ENCODE measurements around the gene CYGB. TPM values are rescaled to one million over a fixed set of nuclear protein-coding genes. Genes with fewer than 3 reads are reported as not detected.
A peak's percentile ranks its signal among the peaks of the same experiment; 100 is the strongest.

CYGB gene
- total RNA-seq, 2 experiments from 2014 or later: not detected

DNA sequence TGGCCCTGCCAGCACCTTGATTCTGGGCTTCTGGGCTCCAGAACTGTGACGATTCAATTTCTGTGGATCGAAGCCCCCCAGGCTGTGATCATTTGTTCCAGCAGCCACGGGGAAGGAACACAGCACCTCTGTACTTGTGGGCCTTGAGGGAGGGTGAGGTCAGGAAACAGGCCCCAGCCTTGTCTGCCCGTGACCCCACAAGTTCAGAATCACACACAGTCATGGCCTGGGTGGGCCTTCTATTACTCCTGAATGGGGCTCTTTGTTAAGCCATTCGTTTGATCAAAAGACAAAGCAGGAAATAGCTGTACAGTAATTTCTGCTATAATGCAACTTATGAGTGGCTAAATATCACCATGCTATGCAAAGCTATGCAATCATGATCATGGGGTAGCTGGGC, 38.1 kb upstream of the CYGB start:
- H3K9me3 Mint-ChIP-seq: no peaks in the 10 kb centered on the region
- no peak overlapping the region for H3K4me3 Mint-ChIP-seq
- no peak for DNase-seq
- peaks cover 3% of the 10 kb centered on the region for H3K4me1 Mint-ChIP-seq
- H3K27me3 Mint-ChIP-seq: no peaks in the 10 kb centered on the region
- H3K27ac Mint-ChIP-seq: no peak overlapping the region
- ChIA-PET CTCF (interaction anchor here (0.6 to 1.3 kb wide), 3 partner anchors 9 to 409 kb away, joined by 3 to 4 read pairs (median 3); no protein-coding TSS in a partner anchor), POLR2A (no interaction called here)
- no peaks in the 10 kb centered on the region for H3K36me3 Mint-ChIP-seq (ENCODE audit: low read depth)

DNA sequence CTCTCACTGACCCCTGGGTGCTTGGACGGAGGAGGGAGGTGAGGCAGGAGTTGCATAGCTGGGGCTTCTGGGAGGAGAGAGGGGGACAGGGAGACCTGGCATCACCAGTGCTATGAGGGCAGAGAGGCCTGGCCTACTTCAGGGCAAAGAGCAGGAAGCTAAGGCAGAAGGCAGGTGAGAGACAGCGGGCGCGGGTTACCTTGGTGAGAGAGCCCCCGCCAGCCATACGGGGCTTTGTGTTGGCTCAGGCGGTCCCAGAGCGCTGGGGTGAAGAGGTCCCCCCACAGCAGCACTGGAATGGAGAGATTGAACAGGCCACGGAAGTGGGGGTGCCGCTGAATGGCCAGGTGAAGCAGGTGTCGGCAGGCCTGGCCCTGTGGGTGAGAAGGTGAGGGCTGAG, 36.7 kb upstream of the CYGB start:
- H3K4me3 Mint-ChIP-seq: no peak overlapping the region
- H3K9me3 Mint-ChIP-seq: no peaks in the 10 kb centered on the region
- H3K36me3 Mint-ChIP-seq (ENCODE audit: low read depth): no peaks in the 10 kb centered on the region
- DNase-seq: no peak
- H3K4me1 Mint-ChIP-seq: no peaks in the 10 kb centered on the region
- no peaks in the 10 kb centered on the region for H3K27me3 Mint-ChIP-seq
- no peak overlapping the region for H3K27ac Mint-ChIP-seq
- POLR2A ChIA-PET: no interaction called here
- CTCF ChIA-PET: no interaction called here

DNA sequence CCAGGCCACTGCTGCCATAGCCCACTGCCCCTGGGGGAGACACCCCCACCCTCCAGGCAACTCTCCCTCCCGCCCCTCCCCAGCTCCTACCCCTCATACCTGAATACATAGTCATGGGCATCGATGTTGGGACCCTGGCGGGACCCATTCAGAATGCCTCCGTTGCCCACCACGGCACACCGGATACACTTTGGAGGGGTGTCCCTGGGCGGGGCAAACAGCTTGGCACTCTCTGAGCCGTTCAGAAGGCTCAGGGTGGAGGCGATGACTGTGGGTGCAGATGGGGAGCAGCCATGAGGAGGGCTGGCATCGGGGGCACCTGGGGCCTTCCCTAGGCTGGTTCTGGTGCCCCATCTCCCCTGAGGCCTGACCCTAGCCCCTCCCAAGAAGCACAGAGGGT, 35.6 kb upstream of the CYGB start:
- H3K36me3 Mint-ChIP-seq (ENCODE audit: low read depth): no peaks in the 10 kb centered on the region
- CTCF ChIA-PET: interaction anchor here (0.7 kb wide), 1 partner anchor 16 kb away, joined by 3 read pairs; no protein-coding TSS in a partner anchor
- no peaks in the 10 kb centered on the region for H3K27me3 Mint-ChIP-seq
- no peak for DNase-seq
- H3K4me1 Mint-ChIP-seq: peaks cover 4% of the 10 kb centered on the region
- no peaks in the 10 kb centered on the region for H3K9me3 Mint-ChIP-seq
- no peak overlapping the region for H3K4me3 Mint-ChIP-seq
- POLR2A ChIA-PET: no interaction called here
- H3K27ac Mint-ChIP-seq: no peak overlapping the region

- peaks cover 6% of the 10 kb centered on the region for H3K4me1 Mint-ChIP-seq
- CTCF ChIA-PET: interaction anchor here (2.2 kb wide), 1 partner anchor 14 kb away, joined by 9 read pairs; no protein-coding TSS in a partner anchor
- POLR2A ChIA-PET: no interaction called here
- H3K9me3 Mint-ChIP-seq: no peaks in the 10 kb centered on the region
- no peak for DNase-seq
- H3K27ac Mint-ChIP-seq: no peak overlapping the region
- no peaks in the 10 kb centered on the region for H3K27me3 Mint-ChIP-seq
- H3K4me3 Mint-ChIP-seq: no peak overlapping the region
- H3K36me3 Mint-ChIP-seq (ENCODE audit: low read depth): no peaks in the 10 kb centered on the region
Observed at GRCh38 chr17:76572201-76572910, 34.8 kb upstream of the CYGB start.

- Mint-ChIP-seq H3K9me3 (no peaks in the 10 kb centered on the region), H3K27me3 (no peaks in the 10 kb centered on the region), H3K36me3 (ENCODE audit: low read depth) (peaks cover 8% of the 10 kb centered on the region), H3K27ac (no peak overlapping the region), H3K4me1 (peaks cover 9% of the 10 kb centered on the region), H3K4me3 (no peak overlapping the region)
- DNase-seq: no peak
- CTCF ChIA-PET: interaction anchor here (0.8 to 2.2 kb wide), 3 partner anchors 13 to 48 kb away, joined by 4 to 9 read pairs (median 4); no protein-coding TSS in a partner anchor
- POLR2A ChIA-PET: no interaction called here
Observed at GRCh38 chr17:76570877-76571471, 33.5 kb upstream of the CYGB start.

DNA sequence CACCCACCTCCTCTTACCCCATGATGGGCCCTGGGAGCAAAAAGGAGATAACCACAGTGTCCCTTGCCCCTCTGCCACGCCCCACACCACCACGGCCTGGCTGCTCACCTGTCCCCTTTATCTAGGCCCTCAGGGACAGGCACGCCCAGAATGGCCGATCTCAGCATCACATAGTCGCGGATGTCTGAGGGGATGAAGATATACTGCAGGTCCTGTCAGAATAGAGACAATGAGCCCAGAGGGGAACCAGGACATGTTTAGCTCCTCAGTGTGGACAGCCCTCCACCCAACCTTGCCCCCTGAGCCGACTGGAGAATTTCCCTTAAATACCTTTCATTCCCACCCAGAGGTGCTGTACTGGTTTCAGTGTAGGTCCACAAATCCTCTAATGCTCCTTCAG, 32.9 kb upstream of the CYGB start:
- ChIA-PET CTCF (interaction anchor here (1.3 to 2.2 kb wide), 3 partner anchors 12 to 47 kb away, joined by 3 to 9 read pairs (median 4); no protein-coding TSS in a partner anchor), POLR2A (no interaction called here)
- peaks cover 9% of the 10 kb centered on the region for H3K4me1 Mint-ChIP-seq
- peak overlapping the region; percentile 19 for H3K27ac Mint-ChIP-seq
- H3K27me3 Mint-ChIP-seq: no peaks in the 10 kb centered on the region
- DNase-seq: no peak
- no peaks in the 10 kb centered on the region for H3K9me3 Mint-ChIP-seq
- H3K4me3 Mint-ChIP-seq: no peak overlapping the region
- peaks cover 13% of the 10 kb centered on the region for H3K36me3 Mint-ChIP-seq (ENCODE audit: low read depth)

GRCh38 chr17:76569607-76570279, 32.2 kb upstream of the CYGB start:
- Mint-ChIP-seq H3K27me3 (no peaks in the 10 kb centered on the region), H3K36me3 (ENCODE audit: low read depth) (peaks cover 20% of the 10 kb centered on the region), H3K4me1 (peaks cover 9% of the 10 kb centered on the region), H3K27ac (no peak overlapping the region), H3K4me3 (no peak overlapping the region), H3K9me3 (no peaks in the 10 kb centered on the region)
- CTCF ChIA-PET: interaction anchor here (0.6 to 1.4 kb wide), 3 partner anchors 12 to 245 kb away, joined by 3 to 4 read pairs (median 3); no protein-coding TSS in a partner anchor
- POLR2A ChIA-PET: no interaction called here
- DNase-seq: no peak

GRCh38 chr17:76568811-76569221, 31.3 kb upstream of the CYGB start:
- no peaks in the 10 kb centered on the region for H3K27me3 Mint-ChIP-seq
- no peaks in the 10 kb centered on the region for H3K9me3 Mint-ChIP-seq
- ChIA-PET POLR2A (no interaction called here), CTCF (no interaction called here)
- no peak overlapping the region for H3K4me3 Mint-ChIP-seq
- peaks cover 24% of the 10 kb centered on the region for H3K36me3 Mint-ChIP-seq (ENCODE audit: low read depth)
- no peak overlapping the region for H3K27ac Mint-ChIP-seq
- H3K4me1 Mint-ChIP-seq: peaks cover 9% of the 10 kb centered on the region
- no peak for DNase-seq

DNA sequence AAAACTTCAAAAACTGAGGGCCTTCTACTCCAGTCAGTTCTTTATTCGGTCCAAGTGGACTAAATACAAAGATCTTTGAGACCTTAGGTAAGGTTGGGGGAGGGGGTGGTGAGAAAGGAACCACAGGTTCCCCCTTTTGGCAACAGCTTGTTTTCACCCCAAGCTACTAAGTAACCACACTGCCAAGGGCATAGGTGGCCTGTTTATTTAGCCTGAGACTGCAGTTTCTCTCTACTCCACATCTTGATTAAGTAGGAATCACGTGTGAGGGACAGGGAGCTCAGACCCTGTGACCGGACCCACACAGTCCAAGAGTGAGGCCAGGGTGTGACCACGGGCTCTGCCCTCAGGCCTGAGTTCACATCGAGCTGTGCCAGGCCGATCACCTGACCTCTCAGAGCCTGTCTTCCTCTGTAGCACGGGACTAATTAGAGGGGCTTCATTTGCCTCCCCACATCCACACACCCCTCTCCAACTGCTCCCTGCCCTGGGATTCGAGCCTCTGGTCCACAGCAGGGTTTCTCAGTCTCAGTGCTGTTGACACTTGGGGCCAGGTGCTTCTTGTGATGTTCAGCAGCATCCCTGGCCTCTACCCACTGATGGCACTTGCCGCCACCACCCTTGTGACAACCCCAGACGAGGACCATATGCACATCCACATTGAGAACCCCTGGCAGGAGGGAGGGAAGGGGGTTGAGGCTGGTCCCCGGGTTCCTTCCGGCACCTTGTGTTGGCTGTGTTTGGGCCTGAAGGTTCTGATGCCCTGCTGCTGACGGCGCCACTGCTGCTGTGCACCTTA, 30.3 kb upstream of the CYGB start:
- H3K27ac Mint-ChIP-seq: peak overlapping the region; percentile 50

GRCh38 chr17:76566988-76567431, 29.5 kb upstream of the CYGB start:
- Mint-ChIP-seq H3K36me3 (ENCODE audit: low read depth) (peaks cover 35% of the 10 kb centered on the region), H3K9me3 (no peaks in the 10 kb centered on the region), H3K4me1 (peaks cover 19% of the 10 kb centered on the region), H3K4me3 (no peak overlapping the region), H3K27ac (no peak overlapping the region), H3K27me3 (no peaks in the 10 kb centered on the region)
- DNase-seq: no peak
- POLR2A ChIA-PET: interaction anchor here (0.6 kb wide), 2 partner anchors 53 to 268 kb away, joined by 3 to 4 read pairs; no protein-coding TSS in a partner anchor
- CTCF ChIA-PET: interaction anchor here (0.6 to 2.8 kb wide), 7 partner anchors 9 to 93 kb away, joined by 3 to 22 read pairs (median 4); partner anchors contain the start of gene ST6GALNAC2

More for the DNA sequence above, 30.3 kb upstream of the CYGB start:
- no peaks in the 10 kb centered on the region for H3K9me3 Mint-ChIP-seq
- CTCF ChIA-PET: interaction anchor here (0.6 to 2.8 kb wide), 5 partner anchors 10 to 92 kb away, joined by 3 to 22 read pairs (median 4); no protein-coding TSS in a partner anchor
- POLR2A ChIA-PET: no interaction called here
- H3K27me3 Mint-ChIP-seq: no peaks in the 10 kb centered on the region
- peaks cover 31% of the 10 kb centered on the region for H3K36me3 Mint-ChIP-seq (ENCODE audit: low read depth)
- H3K4me3 Mint-ChIP-seq: no peak overlapping the region
- DNase-seq: no peak
- peaks cover 15% of the 10 kb centered on the region for H3K4me1 Mint-ChIP-seq

DNA sequence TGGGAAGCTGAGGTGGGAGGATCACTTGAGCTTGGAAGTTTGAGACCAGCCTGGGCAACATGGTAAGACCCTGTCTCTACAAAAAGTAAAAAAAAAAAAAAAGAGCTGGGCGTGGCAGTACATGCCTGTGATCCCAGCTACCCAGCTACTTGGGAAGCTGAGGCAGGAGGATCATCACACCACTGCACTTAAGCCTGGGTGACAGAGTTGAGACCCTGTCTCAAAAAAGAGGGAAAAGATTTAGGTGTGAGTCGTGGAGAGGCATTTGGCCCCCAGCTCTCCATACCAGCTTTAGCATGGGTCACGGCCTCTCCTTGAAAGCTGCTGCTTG, 29.1 kb upstream of the CYGB start:
- Mint-ChIP-seq H3K9me3 (no peaks in the 10 kb centered on the region), H3K27ac (no peak overlapping the region), H3K36me3 (ENCODE audit: low read depth) (peaks cover 40% of the 10 kb centered on the region), H3K27me3 (no peaks in the 10 kb centered on the region), H3K4me1 (peaks cover 23% of the 10 kb centered on the region), H3K4me3 (no peak overlapping the region)
- ChIA-PET POLR2A (interaction anchor here (0.6 kb wide), 2 partner anchors 54 to 268 kb away, joined by 3 to 4 read pairs; no protein-coding TSS in a partner anchor), CTCF (interaction anchor here (0.8 to 2.8 kb wide), 5 partner anchors 9 to 43 kb away, joined by 3 to 22 read pairs (median 5); partner anchors contain the start of gene ST6GALNAC2)
- no peak for DNase-seq

Measured in activated CD4-positive, alpha-beta T cell treated with anti-CD3 and anti-CD28 coated beads, Interleukin-2, amount 10 ng/mL, durations not matched to agents 7 days and 5 days (primary cell).